ENCODE measurements around the gene GMIP. TPM values are rescaled to one million over a fixed set of nuclear protein-coding genes. Genes with fewer than 3 reads are reported as not detected.

GMIP gene
- polyA plus RNA-seq, 3 donors, result 41.4 to 91.4 (median 75.1) TPM

GRCh38 chr19:19594381-19594780, 49.1 kb downstream of the GMIP start:
- Histone ChIP-seq H2AFZ (ENCODE audit: insufficient read depth, low read depth, low read length, poor library complexity, severe bottlenecking) (no peak overlapping the region), H3K79me2 (ENCODE audit: insufficient read depth, low read length) (no peaks in the 10 kb centered on the region), H3K27ac (ENCODE audit: low read depth in 1 of 2, low read length in 2 of 2) (no peak overlapping the region), H3K4me1 (ENCODE audit: control insufficient read depth in 1 of 2, insufficient read depth in 2 of 2, low read length in 2 of 2) (peaks cover 27 to 29% of the 10 kb centered on the region in 2 donors), H3K27me3 (ENCODE audit: control insufficient read depth in 2 of 2, insufficient read depth in 2 of 2, low read length in 2 of 2) (no peaks in the 10 kb centered on the region), H3K4me3 (replicated peaks in 1 of 3; ENCODE audit: low read depth in 2 of 3, low read length in 3 of 3) (no peak overlapping the region), H4K20me1 (ENCODE audit: insufficient read depth, low read length) (no peaks in the 10 kb centered on the region), H3K9me3 (replicated peaks in 1 of 2; ENCODE audit: control insufficient read depth in 1 of 2, insufficient read depth in 1 of 2, low read length in 2 of 2) (no peaks in the 10 kb centered on the region), H3K4me2 (replicated peaks; ENCODE audit: extremely low read depth, low read length, poor library complexity, severe bottlenecking) (no peak overlapping the region), H3K9ac (ENCODE audit: insufficient read depth, low read length, poor library complexity, severe bottlenecking) (no peak overlapping the region), H3K36me3 (replicated peaks in 1 of 2; ENCODE audit: control insufficient read depth in 1 of 2, insufficient read depth in 2 of 2, low read length in 2 of 2) (no peaks in the 10 kb centered on the region)
- WGBS (ENCODE audit: insufficient coverage), result no CpG with 5 or more reads among the region's 4 CpGs
- intact Hi-C loops (cut with micrococcal nuclease), result no loop called here
- TF ChIP-seq, protein P1, sequence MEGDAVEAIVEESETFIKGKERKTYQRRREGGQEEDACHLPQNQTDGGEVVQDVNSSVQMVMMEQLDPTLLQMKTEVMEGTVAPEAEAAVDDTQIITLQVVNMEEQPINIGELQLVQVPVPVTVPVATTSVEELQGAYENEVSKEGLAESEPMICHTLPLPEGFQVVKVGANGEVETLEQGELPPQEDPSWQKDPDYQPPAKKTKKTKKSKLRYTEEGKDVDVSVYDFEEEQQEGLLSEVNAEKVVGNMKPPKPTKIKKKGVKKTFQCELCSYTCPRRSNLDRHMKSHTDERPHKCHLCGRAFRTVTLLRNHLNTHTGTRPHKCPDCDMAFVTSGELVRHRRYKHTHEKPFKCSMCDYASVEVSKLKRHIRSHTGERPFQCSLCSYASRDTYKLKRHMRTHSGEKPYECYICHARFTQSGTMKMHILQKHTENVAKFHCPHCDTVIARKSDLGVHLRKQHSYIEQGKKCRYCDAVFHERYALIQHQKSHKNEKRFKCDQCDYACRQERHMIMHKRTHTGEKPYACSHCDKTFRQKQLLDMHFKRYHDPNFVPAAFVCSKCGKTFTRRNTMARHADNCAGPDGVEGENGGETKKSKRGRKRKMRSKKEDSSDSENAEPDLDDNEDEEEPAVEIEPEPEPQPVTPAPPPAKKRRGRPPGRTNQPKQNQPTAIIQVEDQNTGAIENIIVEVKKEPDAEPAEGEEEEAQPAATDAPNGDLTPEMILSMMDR (IDR thresholded peaks at IDR 0.05), result no peak
- Mint-ChIP-seq H3K9me3 (peaks cover 0 to 7% (median 0%) of the 10 kb centered on the region in 7 donors), H3K36me3 (no peaks in the 10 kb centered on the region), H3K27ac (peak overlapping the region in 6 of 7 donors; percentile 28 to 61 (median 54)), H3K4me3 (no peak overlapping the region), H3K4me1 (peaks cover 24% of the 10 kb centered on the region), H3K27me3 (ENCODE audit: low read depth in 3 of 3) (no peaks in the 10 kb centered on the region)
- DNase-seq, result no peak

- H3K36me3 Mint-ChIP-seq, result no peaks in the 10 kb centered on the region
- DNase-seq, result no peak
- peaks cover 27 to 29% of the 10 kb centered on the region in 2 donors for H3K4me1 ChIP-seq (ENCODE audit: control insufficient read depth in 1 of 2, insufficient read depth in 2 of 2, low read length in 2 of 2)
- peak overlapping the region in 5 of 7 donors; percentile 16 to 94 (median 77) for H3K27ac Mint-ChIP-seq
- no peaks in the 10 kb centered on the region for H3K27me3 ChIP-seq (ENCODE audit: control insufficient read depth in 2 of 2, insufficient read depth in 2 of 2, low read length in 2 of 2)
- H4K20me1 ChIP-seq (ENCODE audit: insufficient read depth, low read length), result no peaks in the 10 kb centered on the region
- no peak overlapping the region for H3K4me3 Mint-ChIP-seq
- H3K79me2 ChIP-seq (ENCODE audit: insufficient read depth, low read length), result no peaks in the 10 kb centered on the region
- H2AFZ ChIP-seq (ENCODE audit: insufficient read depth, low read depth, low read length, poor library complexity, severe bottlenecking), result no peak overlapping the region
- H3K4me3 ChIP-seq (replicated peaks in 1 of 3; ENCODE audit: low read depth in 2 of 3, low read length in 3 of 3), result no peak overlapping the region
- no peak overlapping the region for H3K9ac ChIP-seq (ENCODE audit: insufficient read depth, low read length, poor library complexity, severe bottlenecking)
- peaks cover 0 to 7% (median 0%) of the 10 kb centered on the region in 7 donors for H3K9me3 Mint-ChIP-seq
- peaks cover 24% of the 10 kb centered on the region for H3K4me1 Mint-ChIP-seq
- no peaks in the 10 kb centered on the region for H3K36me3 ChIP-seq (replicated peaks in 1 of 2; ENCODE audit: control insufficient read depth in 1 of 2, insufficient read depth in 2 of 2, low read length in 2 of 2)
- no peak overlapping the region for H3K4me2 ChIP-seq (replicated peaks; ENCODE audit: extremely low read depth, low read length, poor library complexity, severe bottlenecking)
- intact Hi-C loops (cut with micrococcal nuclease), result no loop called here
- peaks cover 0 to 5% (median 0%) of the 10 kb centered on the region in 3 donors for H3K27me3 Mint-ChIP-seq (ENCODE audit: low read depth in 3 of 3)
- WGBS (ENCODE audit: insufficient coverage), result 96% methylated on average over 4 of the region's 10 CpGs
- no peaks in the 10 kb centered on the region for H3K9me3 ChIP-seq (replicated peaks in 1 of 2; ENCODE audit: control insufficient read depth in 1 of 2, insufficient read depth in 1 of 2, low read length in 2 of 2)
- TF ChIP-seq, protein P1 (IDR thresholded peaks at IDR 0.05), result no peak
- H3K27ac ChIP-seq (ENCODE audit: low read depth in 1 of 2, low read length in 2 of 2), result no peak overlapping the region
Observed at GRCh38 chr19:19592690-19593089, 50.8 kb downstream of the GMIP start.
